NCI-H146 treated with DMSO at 0.1 percent for 48 hours (cell line): ENCODE data around the gene TIPARP.
A peak's percentile ranks its signal among the peaks of the same experiment; 100 is the strongest.

Source experiments
- DNase-seq: peaks from one replicate; lab custom pipeline; 2025; ENCODE audit not compliant: unreplicated experiment; lab: John Stamatoyannopoulos, UW

TIPARP gene

GRCh38 chr3:156674046-156674910 is at the start of gene TIPARP:
TIPARP (plus strand) TSS chr3:156674590; CDS start chr3:156677698, 3,108 bp downstream.
- peak; percentile 100 for DNase-seq

GRCh38 chr3:156626104-156626503 is 48.3 kb upstream of the TIPARP start:
- no peak for DNase-seq

GRCh38 chr3:156627946-156628569 is 46.3 kb upstream of the TIPARP start:
- DNase-seq, result no peak

GRCh38 chr3:156628836-156629618 is 45.4 kb upstream of the TIPARP start:
- no peak for DNase-seq

GRCh38 chr3:156630081-156630772 is 44.2 kb upstream of the TIPARP start:
- DNase-seq, result peak; percentile 59

GRCh38 chr3:156630773-156631093 is 43.7 kb upstream of the TIPARP start:
- no peak for DNase-seq

- DNase-seq, result no peak
Observed at GRCh38 chr3:156631323-156631722, 43.1 kb upstream of the TIPARP start.

GRCh38 chr3:156632601-156633000 is 41.8 kb upstream of the TIPARP start:
- DNase-seq, result no peak

GRCh38 chr3:156633335-156633734 is 41.1 kb upstream of the TIPARP start:
- no peak for DNase-seq

GRCh38 chr3:156635034-156635433 is 39.4 kb upstream of the TIPARP start:
- DNase-seq, result no peak

GRCh38 chr3:156635973-156636372 is 38.4 kb upstream of the TIPARP start:
- DNase-seq, result no peak

GRCh38 chr3:156637480-156638022 is 36.8 kb upstream of the TIPARP start:
- DNase-seq, result no peak

- DNase-seq, result no peak
Observed at GRCh38 chr3:156638271-156638670, 36.1 kb upstream of the TIPARP start.

- no peak for DNase-seq
Observed at GRCh38 chr3:156639414-156640023, 34.9 kb upstream of the TIPARP start.

- DNase-seq, result no peak
Observed at GRCh38 chr3:156641618-156641975, 32.8 kb upstream of the TIPARP start.

GRCh38 chr3:156642750-156643728 is 31.4 kb upstream of the TIPARP start:
- no peak for DNase-seq

GRCh38 chr3:156643729-156644389 is 30.5 kb upstream of the TIPARP start:
- no peak for DNase-seq

GRCh38 chr3:156644958-156645357 is 29.4 kb upstream of the TIPARP start:
- no peak for DNase-seq

- no peak for DNase-seq
Observed at GRCh38 chr3:156646958-156647357, 27.4 kb upstream of the TIPARP start.
